ENCODE measurements around the gene MCHR1. TPM values are rescaled to one million over a fixed set of nuclear protein-coding genes. Genes with fewer than 3 reads are reported as not detected.

MCHR1 gene
- total and polyA plus RNA-seq, 9 donors = 1.4 to 18.1 (median 3.3) TPM

DNA sequence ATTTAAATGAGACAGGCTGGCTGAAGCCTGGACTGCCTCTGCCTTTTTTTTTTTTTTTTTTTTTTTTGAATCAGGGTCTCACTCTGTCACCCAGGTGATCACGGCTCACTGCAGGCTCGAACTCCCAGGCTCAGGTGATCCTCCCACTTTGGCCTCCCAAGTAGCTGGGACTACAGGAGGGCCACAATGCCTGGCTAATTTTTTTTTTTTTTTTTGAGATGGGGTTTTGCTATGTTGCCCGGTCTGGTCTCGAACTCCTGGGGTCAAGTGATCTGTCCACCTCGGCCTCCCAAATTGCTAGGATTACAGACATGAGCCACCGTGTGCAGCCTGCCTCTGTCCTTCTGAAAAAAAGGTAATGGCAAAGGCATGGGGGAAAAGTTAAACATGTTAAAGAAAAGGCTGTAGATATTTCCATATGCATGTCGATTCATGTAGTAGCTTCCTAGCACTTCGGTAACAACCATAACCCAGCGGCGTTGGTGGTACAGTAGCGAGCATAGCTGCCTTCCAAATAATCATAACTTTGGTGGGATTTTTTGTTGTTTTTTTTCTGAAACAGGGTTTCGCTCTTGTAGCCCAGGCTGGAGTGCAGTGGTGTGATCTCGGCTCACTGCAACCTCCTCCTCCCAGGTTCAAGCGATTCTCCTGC, 48.8 kb downstream of the MCHR1 start:
- Histone ChIP-seq H3K9me3 (no peaks in the 10 kb centered on the region), H3K4me3 (no peak overlapping the region), H3K27ac (no peak overlapping the region), H3K27me3 (no peaks in the 10 kb centered on the region), H3K36me3 (no peaks in the 10 kb centered on the region), H3K4me1 (ENCODE audit: insufficient read depth) (peaks cover 8% of the 10 kb centered on the region)
- no peak for DNase-seq
- WGBS, 3 donors = 93 to 94% (median 93%) methylated on average over 14 of the region's 14 CpGs
- TF ChIP-seq EP300 (IDR thresholded peaks at IDR 0.05) = no peak
- TF ChIP-seq CTCF (IDR thresholded peaks at IDR 0.05) = no peak
- no peak for TF ChIP-seq POLR2A (IDR thresholded peaks at IDR 0.05)
- intact Hi-C loops (cut with DNase I) = no loop called here

GRCh38 chr22:40728731-40729189, 49.5 kb downstream of the MCHR1 start:
- no peaks in the 10 kb centered on the region for H3K36me3 ChIP-seq
- H3K27me3 ChIP-seq = no peaks in the 10 kb centered on the region
- TF ChIP-seq EP300 (IDR thresholded peaks at IDR 0.05) (no peak), CTCF (IDR thresholded peaks at IDR 0.05) (no peak), POLR2A (IDR thresholded peaks at IDR 0.05) (no peak)
- no peak for DNase-seq
- no peak overlapping the region for H3K4me3 ChIP-seq
- WGBS, 3 donors = 49 to 61% (median 59%) methylated on average over 13 of the region's 13 CpGs
- H3K27ac ChIP-seq = no peak overlapping the region
- peaks cover 8% of the 10 kb centered on the region for H3K4me1 ChIP-seq (ENCODE audit: insufficient read depth)
- H3K9me3 ChIP-seq = no peaks in the 10 kb centered on the region
- intact Hi-C loops (cut with DNase I) = no loop called here

DNA sequence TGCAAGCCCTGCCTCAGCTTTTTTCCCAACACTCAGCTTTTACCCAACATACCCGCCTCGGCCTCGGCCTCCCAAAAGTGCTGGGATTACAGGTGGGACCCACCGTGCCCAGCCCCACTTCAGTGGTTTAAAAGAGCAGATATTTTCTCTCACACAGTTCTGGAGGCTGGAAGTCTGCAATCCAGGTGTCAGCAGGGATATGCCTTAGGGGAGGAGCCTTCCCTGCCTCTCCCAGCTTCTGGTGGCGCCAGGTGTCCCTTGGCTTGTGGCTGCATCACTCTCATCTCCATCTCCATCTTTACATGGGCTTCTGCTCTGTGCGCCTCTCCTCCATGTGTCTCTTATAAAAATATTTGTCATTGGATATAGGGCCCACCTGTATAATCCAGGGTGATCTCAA, 50.0 kb downstream of the MCHR1 start:
- Histone ChIP-seq H3K9me3 (no peaks in the 10 kb centered on the region), H3K27ac (no peak overlapping the region), H3K27me3 (no peaks in the 10 kb centered on the region), H3K4me1 (ENCODE audit: insufficient read depth) (peaks cover 8% of the 10 kb centered on the region), H3K4me3 (no peak overlapping the region), H3K36me3 (no peaks in the 10 kb centered on the region)
- TF ChIP-seq POLR2A (IDR thresholded peaks at IDR 0.05) (no peak), EP300 (IDR thresholded peaks at IDR 0.05) (no peak), CTCF (IDR thresholded peaks at IDR 0.05) (no peak)
- intact Hi-C loops (cut with DNase I) = no loop called here
- DNase-seq = no peak
- WGBS, 3 donors = 89 to 96% (median 95%) methylated on average over 6 of the region's 6 CpGs

Other genes starting within 250 kb of the MCHR1 start
- 10 to 100 TPM; 41.6 to 59.7 (median 55.0) TPM for gene MRTFA, start 42.8 kb upstream of the MCHR1 start, total RNA-seq
- gene MRTFA, start 42.8 kb upstream of the MCHR1 start, polyA plus RNA-seq = 10 to 100 TPM; 15.4 to 29.8 TPM
- gene SLC25A17, start 139.9 kb downstream of the MCHR1 start, total RNA-seq = 10 to 100 TPM; 23.4 to 44.1 (median 31.6) TPM
- gene SLC25A17, start 139.9 kb downstream of the MCHR1 start, polyA plus RNA-seq = 10 to 100 TPM; 51.8 to 61.4 TPM
- 100 to 1,000 TPM; 243 to 935 (median 602) TPM for gene ST13, start 177.2 kb downstream of the MCHR1 start, total RNA-seq
- gene ST13, start 177.2 kb downstream of the MCHR1 start, polyA plus RNA-seq = 1,000 to 10,000 TPM in 1 of 2 donors, 100 to 1,000 TPM in 1; 650 to 1,503 TPM
- 10 to 100 TPM; 12.4 to 28.8 (median 21.3) TPM for gene XPNPEP3, start 177.7 kb downstream of the MCHR1 start, total RNA-seq
- gene XPNPEP3, start 177.7 kb downstream of the MCHR1 start, polyA plus RNA-seq = 10 to 100 TPM in 1 of 2 donors, 1 to 10 TPM in 1; 7.4 to 12.9 TPM
- not detected for gene DNAJB7, start 182.6 kb downstream of the MCHR1 start, total RNA-seq
- not detected for gene DNAJB7, start 182.6 kb downstream of the MCHR1 start, polyA plus RNA-seq

All from ovary (tissue), 9 donors.